HG03103 (cell line): Measurements from ENCODE around the gene HPSE2.
A peak's percentile ranks its signal among the peaks of the same experiment; 100 is the strongest.

Experiments used
- ATAC-seq: cut with Tn5 transposase; IDR thresholded peaks from one replicate; pipeline ENCODE4 v1.9.1; 2021; ENCODE audit warnings: low read depth; ENCODE audit not compliant: unreplicated experiment

The HPSE2 gene

DNA sequence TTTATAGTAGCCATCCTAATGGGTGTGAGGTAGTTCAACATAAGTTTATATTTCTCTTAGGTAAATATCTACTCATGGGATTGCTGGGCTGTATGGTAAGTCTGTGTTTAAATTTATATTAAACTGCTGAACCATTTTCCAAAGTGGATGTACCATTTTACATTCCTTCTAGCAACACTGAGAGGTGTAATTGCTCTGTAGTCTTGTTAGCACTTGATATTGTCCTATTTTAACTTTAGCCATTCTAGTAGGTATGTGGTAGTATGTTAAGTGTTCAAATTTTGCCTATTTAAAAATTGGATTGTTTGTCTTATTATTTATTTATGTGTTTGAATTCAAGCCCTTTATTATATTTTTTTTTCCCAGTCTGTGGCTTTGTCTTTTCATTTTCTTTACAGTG is 786.4 kb downstream of the HPSE2 start:
- no peak for ATAC-seq

DNA sequence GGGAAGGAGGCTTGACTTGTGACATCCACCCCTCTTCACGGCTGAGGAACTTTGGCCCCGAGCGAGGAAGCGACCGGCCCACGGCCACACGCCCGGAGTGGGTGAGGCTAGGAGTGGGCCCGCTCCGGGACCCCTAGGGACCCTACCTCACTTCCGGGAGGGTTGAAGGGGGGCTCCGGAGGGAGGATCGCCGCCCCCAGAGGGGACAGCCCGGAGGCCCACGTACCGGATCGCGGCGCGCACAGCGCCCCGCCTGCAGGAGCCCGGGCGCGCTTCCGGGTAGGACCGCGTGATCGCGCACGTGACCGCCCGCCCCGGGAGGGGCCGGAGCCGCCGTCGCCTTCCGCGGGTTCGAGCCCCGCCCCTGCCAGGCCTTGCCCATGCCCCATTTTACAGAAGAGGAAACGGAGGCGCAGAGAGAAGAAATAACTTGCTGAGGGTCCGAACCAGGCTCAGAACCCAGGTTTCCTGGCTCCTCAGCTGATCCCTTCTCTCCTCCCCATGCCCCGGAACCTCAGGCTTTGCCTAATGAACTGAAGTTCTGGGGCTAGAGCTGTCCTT is 788.9 kb downstream of the HPSE2 start, which contains the start of gene HPS1:
HPS1 (minus strand) TSS at position 275 of the 561 bp plus-strand sequence. CDS start 3,695 bp downstream, outside the sequence.
- ATAC-seq = peak; percentile 83

DNA sequence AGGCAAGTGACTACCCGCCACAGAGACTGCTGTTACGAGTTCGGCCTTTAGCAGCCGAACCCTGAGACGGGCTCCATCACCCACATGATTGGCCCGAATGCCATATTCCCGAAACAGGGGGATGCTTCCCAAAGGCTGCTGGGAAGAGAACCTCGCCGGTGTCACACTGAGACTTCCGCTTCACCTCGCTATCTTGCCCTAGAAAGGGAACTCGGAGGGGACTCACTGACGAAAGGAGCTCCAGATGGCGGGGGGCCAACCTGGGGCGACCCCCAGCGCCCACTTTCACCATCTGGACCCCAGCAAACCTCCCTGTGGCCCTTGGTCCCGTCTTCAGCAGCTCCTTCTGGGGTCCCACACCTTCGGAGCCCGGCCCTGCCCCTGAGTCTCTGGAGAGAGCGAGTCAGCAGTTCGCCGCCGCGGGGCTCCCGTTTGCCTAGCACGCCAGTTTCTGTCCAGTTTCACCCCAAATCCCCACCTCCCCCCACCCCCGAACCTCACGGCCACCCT is 789.4 kb downstream of the HPSE2 start:
- ATAC-seq = peak; percentile 5

DNA sequence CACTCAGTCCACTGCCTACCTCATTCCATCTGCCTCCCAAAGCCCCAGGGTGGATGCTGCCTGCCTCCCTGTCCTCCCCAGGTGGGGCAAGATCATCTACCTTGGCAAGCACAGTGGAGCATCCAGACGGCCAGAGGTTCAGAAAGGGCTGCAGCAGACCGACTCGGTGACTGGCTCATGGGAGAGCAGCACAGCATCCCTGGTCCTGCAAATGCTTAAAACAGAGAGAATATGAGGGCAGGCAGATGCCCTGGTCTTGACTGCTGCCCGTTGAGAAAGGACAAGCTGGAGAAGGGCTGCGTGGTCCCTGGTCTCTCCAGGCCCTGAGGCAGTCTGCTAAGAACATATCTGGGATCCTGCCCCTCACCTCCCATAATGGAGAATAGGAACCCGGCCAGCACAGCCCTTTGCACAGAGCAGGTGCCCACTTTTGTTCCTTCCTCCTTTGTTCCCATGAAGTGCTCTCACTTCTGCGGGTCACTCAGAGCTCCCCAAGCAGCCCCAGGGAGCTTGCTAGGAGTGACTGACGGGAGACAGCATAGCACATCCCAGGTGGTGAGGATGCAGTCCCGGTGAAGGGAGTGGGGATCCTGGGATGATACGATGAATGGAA is 790.3 kb downstream of the HPSE2 start:
- no peak for ATAC-seq

DNA sequence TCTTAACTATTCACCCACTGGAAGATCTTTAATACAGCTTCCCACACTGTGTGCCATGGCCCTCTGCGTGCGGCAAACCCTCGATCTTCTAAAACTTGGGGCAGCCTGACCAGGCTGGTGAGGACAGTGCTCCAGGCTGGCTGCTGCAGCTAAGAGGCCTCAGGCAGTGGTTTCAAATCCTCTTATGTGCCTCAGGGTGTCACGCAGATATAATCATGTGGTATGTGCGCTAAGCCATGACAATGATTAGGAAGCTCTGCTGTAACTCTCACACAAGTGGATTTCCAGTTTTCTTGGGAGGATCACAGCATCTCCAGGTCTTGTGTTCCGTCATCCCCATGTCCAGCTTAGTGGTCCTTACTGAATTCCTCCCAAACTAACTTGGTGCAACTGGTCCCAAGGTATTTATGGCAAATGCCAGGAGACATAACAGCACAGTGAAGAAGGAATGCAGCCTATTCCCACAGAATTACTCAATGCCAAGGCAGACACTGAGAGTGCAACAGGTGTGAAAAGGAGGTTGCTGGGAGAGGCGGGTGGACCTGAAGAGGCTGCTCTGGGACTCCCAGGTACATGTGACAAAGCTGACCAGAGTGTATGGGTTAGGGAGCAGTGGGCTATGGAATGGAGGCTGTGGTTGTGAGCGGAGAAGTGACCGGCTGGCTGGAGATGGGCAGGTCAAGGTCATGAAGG is 791.2 kb downstream of the HPSE2 start:
- peak; percentile 30 for ATAC-seq

DNA sequence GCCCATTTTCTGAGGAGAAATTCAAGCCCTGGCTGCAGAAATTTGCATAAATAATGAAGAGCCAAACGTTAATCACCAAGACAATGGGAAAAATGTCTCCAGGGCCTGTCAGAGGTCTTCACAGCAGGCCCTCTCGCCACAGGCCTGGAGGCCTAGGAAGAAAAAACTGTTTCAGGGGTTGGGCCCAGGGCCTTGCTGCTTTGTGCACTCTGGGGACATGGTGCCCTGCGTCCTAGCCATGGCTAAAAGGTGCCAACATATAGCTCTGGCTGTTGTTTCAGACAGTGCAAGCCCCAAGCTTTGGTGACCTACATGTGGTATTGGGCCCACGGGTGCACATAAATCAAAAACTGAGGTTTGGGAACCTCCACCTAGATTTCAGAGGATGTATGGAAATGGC is 796.9 kb downstream of the HPSE2 start:
- no peak for ATAC-seq

DNA sequence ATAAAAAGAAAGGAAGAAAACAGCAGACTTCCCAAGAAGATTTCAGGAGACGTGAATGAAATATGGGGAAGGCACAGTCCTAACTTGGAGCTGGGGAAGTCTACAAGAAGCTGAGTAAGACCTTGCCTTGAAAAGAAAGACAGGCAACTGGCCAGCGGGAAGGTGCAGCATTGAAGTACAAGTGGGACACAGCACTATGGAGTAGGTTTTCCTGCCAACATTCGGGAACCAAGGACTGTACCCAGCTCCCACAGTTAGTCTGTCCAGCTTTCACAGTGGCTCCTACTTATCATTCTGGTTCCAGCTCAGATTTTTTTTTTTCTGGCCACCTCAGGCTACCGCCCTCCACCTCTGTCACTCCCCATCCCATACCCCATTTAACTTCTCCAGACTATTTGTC is 798.9 kb downstream of the HPSE2 start:
- no peak for ATAC-seq

DNA sequence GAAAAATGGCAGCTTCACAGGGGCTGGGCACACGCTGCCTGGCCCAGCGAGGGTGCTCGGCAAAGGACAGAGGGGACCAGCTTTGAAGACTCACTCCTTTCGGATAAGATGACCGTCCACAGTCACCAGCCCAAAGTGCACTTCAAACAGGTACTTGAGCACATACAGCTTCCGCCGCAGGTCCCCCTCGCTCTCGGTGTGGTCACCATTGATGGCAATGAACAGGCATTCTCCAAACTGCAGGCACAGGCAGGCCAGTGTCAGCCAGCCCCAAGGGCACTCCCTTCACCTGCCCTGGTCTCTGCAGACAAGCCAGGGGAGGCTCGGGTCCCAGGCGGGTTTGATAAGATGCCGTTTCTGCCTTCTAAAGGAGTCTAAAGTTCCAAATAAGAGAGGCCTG is 800.5 kb downstream of the HPSE2 start:
- no peak for ATAC-seq

DNA sequence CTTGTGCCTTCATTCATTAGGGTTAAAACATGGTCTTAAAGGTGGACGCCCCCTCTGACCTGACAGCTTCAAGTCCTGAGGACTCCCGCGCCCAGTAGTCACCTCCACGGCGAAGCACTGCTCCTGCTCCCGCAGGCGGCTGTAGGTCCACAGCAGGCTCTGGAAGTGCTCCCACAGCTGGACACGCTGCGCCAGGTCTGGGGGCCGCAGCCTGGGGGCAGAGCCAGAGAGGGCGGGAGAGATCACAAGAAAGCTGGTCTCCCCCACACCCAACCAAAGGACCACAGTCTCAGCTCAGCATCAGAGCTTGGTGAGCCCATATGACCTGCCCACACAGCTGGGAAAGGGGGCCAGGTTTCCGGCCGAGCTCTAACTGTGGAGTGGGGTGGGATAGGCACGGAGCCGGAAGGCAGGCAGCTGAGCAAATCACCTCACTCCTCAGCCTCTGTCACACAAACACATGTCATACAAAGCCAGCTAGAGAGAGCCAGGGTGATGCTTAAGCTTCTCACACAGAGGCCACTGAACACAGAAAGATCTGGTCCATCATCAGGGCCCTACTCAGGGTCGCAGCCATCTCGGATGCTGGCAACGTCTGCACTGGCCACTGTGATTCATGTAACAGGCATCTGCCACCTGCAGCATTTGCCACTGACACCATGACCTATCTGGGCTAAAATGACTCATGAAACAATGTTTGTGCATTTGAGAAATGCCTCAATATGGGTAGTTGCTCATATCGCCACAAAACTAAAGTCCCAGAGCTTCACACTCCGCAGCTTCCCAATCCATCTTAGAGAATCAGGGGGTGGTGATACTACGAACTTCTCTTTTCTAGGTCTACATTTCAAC is 801.5 kb downstream of the HPSE2 start:
- ATAC-seq = no peak

DNA sequence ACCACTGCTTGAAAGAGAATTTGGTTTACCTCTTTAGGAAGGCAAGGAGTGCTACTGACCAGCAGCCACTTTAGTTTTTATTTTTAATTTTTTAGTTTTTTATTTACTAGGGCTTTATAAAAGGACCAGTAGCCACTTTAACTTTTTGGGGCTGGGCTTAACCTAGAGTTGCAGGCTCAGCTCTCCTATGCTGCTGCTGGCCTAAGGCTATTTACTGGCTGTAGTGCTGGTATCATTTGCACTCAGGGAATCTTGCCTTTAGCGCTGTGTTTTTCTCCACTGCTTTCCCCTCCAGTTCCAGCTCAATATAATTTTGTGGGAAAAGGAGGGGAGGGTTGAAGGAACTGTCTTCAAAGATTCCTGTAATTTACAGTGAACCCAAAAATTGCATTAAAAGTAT is 802.3 kb downstream of the HPSE2 start:
- no peak for ATAC-seq

DNA sequence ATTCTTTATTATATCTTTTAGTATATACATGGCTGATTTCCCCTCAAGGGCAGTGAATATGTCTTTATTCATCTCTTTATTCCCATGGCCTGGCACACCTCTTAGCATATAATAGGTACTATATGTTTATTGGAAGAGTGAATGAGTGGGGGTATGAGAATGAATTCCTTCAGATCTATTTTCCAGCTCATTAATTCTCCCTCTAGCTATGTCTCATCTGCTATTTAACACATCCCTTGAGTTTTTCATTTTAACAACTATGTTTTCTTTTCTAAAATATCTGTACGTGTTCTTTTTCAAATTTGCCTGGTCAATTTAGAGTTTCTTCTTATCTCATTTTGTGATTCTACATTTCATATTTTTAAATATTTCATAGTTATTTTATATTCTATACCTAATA is 803.3 kb downstream of the HPSE2 start:
- no peak for ATAC-seq

DNA sequence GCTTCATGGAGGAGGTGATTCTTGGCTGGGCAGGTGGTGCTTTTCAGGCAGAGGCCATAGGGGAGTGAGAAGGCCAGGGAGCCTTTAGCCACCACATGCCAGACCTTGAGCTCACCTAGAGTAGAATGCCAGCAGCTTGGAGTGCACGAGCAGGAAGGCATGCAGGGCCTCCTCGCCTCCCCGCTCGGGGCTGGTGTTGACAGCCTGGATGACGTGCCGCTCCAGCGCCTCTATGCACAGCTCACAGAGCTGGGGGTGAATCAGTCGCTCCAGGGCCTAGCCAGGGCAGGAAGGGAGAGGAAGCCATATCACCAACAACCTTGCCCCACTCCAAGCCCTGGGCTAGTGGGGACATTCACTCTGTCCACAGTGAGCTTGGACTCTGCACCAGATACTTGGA is 804.6 kb downstream of the HPSE2 start:
- no peak for ATAC-seq

DNA sequence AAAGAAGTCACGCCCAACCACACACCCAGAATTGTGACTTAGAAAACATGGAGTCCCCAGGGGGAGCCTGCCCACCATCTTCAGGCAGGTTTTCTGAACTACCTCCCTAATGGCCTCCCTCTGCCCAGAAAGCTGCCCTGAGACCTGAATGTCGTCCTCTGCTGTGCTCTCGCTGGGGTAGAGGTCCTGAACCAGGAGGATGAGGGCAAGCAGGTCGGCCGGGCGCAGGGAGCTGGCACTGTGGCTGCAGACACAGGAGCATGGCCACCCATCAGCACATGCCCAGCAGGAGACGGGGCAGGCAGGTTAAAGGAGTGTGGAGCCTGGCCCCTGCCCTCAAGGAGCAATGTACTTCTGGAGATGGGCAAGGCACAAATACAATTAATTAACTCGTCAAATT is 805.2 kb downstream of the HPSE2 start:
- no peak for ATAC-seq

DNA sequence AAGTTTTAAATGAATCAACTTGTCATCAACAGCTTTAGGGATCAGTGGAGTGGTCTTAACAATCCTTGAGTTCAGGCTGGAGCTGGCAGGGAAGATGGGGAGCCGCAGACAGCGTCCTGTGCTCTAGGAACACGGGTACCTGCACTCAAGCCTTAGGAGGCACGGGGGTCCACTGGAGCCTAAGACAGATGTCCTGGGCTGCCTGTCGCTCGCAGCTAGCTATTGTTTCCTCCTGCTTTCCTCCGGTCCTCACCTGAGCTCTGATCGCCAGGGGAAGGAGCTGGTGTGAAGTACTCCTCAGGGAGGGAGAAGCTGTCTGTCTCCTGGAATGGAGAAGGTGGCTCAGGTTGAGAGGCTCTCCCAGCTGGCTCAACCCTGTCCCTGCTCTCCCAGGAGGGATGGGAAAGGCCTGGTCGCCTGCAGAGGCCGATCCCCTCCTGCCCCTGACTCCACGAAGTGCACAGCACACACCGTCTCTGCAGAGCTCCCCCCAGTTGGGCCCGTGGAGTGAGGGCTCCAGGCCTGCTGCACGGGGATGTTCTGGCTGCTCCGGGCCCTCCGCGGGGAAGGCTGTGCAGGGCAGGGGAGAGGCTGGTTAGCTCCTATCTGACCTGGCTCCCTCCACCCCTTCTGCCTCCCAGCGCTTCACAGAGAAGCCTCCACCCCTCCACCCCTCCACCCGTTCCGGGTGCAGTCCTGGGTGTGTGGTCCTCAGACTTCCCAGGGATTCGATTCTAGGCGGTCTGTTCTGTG is 806.2 kb downstream of the HPSE2 start:
- no peak for ATAC-seq

DNA sequence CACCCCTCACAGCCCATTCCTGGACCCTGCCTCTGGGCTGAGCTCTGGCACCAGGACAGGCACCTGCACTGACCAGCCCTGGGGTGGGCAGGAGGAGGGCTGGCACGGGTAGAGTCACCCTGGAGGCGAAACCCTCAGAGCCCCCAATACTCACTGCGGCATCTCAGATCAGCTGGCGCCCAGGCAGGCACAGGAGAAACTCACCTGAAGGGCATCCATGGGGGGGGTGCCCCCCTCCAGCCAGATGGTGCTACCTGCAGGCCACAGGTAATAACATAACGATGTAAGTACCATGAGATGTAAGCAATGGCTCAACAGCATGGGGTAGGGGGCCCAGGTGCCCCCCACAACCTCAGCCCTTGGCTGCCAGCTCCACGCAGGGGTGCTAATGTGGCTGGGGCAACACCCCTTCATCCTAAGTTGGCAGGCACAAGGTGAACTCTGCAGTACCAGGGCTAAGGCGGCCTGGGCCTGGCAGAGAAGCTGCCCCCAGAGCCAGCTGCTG is 808.6 kb downstream of the HPSE2 start:
- no peak for ATAC-seq

DNA sequence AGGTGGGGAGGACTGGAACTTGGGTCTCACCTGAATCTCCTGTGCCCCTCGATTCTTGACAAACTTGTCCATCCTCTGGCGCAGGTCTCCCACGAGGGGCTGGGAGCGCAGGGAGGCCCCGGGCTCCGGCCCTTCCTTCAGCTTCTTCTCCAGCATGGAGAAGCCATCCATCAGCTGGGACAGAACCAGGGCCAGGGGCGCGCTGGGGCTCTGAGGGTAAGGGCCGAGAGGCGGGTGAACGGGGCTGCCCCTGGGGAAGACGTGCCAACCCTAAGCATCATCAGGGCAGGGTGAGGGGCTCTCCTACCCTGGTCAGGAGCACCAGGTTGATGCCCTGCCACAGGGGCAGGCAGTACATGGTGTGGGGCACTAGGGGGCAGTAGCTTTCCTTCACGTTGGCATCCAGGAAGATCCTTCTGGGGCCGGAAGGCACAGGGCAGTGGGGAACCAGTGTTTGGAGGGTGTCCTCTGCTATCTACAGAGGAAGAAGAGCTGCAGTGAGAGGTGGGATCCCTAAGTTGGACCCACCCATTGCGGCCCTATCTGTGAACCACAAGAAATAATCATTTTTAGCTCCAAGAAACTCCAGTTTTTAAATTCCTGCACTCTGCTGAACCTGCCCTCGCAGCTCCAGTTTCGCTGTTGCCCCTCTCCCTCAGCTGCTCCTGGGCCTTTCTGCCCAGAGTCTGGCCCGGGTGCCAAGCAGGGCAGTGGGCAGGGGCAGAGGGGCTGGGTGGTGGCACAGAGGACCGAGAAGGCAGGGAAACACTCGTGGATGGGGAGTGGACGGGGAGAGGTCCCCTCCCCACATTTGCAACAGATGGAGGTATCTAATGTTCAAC is 809.9 kb downstream of the HPSE2 start:
- ATAC-seq = peak; percentile 78

DNA sequence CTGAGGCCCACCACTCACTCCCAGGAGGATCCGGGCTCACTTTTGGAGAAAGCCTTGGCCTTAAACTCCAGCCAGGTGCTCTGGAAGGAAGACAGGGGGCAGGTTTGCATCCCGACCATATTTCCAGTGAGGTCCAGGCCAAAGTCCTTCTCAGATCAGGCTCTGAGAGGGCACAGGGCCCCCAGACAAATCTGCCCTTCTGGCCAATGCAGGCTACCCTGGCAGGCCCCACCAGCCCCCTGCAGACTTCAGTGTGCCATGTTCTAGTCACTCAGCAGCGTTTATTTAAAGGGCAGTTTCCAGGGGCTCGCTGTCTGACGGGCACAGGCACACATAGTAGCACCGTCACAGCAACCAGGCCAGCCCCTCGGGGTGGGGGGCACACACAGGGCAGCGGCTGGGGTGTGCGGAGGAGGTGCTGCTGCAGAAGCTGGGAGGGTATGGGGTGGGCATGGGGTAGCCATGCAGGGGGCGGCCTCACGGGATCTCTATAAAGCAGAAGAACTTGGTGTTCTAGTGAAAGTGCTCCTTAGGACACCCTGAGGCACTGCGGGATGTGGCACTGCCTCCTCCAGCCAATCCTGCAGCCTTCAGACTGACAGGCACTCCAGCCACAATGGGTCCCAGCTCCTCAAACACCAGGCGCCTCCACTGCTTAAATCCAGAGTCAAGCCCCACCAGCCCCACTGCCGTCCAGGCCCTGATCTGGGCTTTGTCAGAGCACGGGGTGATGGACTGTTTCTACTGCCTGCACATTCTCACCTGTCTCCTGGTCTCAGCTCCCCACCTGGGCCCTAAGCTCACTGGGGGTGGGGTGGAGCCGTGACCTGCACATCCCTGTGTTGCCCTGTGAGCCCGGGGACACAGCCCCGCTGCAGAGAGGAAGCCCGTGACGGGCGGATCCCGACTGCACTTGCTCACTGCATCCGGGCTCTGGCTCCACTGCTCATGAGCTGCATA is 811.1 kb downstream of the HPSE2 start:
- ATAC-seq = no peak

DNA sequence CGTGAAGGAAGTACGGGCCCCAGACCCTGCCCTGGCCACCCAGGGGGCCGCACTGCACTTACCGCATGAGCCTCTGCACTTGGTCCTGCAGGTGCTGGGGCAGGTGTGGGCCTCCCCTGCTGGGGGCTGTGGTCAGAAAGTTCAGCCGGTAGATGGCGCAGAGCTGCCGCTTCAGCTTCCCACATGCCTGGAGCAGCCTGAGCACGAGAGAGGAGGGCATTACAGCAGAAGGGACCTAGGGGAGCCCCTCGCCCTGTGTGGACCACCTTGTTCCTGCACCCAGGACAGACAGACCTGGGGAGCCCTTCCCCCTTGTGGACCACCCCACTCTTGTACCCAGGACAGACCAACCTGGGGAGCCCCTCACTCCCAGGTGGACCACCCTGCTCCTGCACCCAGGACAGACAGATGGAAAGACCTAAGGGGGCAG is 811.9 kb downstream of the HPSE2 start:
- no peak for ATAC-seq
